Common myeloid progenitor, CD34-positive (primary cell): ENCODE results near the gene ZCWPW1.

Experiments
- CTCF ChIA-PET: fragments of 350-600 bp; sonication (Branson Sonifier 250); formaldehyde crosslinking; loops from one replicate; lab custom pipeline; 2021; ENCODE audit warnings: antibody characterized with exemption; lab: Charles Lee
- POLR2A ChIA-PET: fragments of 350-600 bp; sonication (Branson Sonifier 250); formaldehyde crosslinking; loops from one replicate; lab custom pipeline; 2021; ENCODE audit warnings: antibody characterized with exemption; lab: Charles Lee
- DNase-seq, 3 donors: peaks; one replicate each; pipeline versions ENCODE4 v3.0.0 to v3.0.0-alpha.2; 2013
- H3K27ac ChIP-seq, 2 experiments: 1 replicate in 1 of 2; 2 replicates in 1 of 2; pipeline ENCODE4 v1.7.0; 2013; ENCODE audit warnings: inconsistent platforms in 2 of 2, low read length in 2 of 2, mild to moderate bottlenecking in 2 of 2, low read depth in 1 of 2, moderate library complexity in 1 of 2; ENCODE audit not compliant: severe bottlenecking in 2 of 2, insufficient read depth in 1 of 2, poor library complexity in 1 of 2
- H3K27me3 ChIP-seq, 5 experiments: replicated peaks in 2 of 5; 1 replicate in 3 of 5; 2 replicates in 2 of 5; pipeline versions ENCODE4 v1.6.1 to v1.7.0; 2013; ENCODE audit warnings: low read length in 4 of 5, mild to moderate bottlenecking in 2 of 5, moderate library complexity in 2 of 5, inconsistent platforms in 1 of 5; ENCODE audit not compliant: insufficient read depth in 5 of 5, control insufficient read depth in 4 of 5
- H3K36me3 ChIP-seq, 4 experiments: 1 replicate in 2 of 4; 2 replicates in 2 of 4; pipeline versions ENCODE4 v1.6.1 to v1.7.0; 2013; ENCODE audit warnings: low read length in 3 of 4, control low read depth in 1 of 4, mild to moderate bottlenecking in 1 of 4; ENCODE audit not compliant: control insufficient read depth in 4 of 4, insufficient read depth in 4 of 4
- H3K4me1 ChIP-seq, 4 experiments: 1 replicate in 3 of 4; 2 replicates in 1 of 4; pipeline versions ENCODE4 v1.6.1 to v1.7.1; 2013; ENCODE audit warnings: low read length in 3 of 4, mild to moderate bottlenecking in 3 of 4, control low read depth in 1 of 4, inconsistent platforms in 1 of 4, moderate library complexity in 1 of 4; ENCODE audit not compliant: control insufficient read depth in 4 of 4, insufficient read depth in 4 of 4; ENCODE audit errors: control extremely low read depth in 1 of 4
- H3K4me3 ChIP-seq, 7 experiments: 1 replicate in 4 of 7; 2 replicates in 3 of 7; pipeline versions ENCODE4 v1.5.1 to v1.7.0; 2013; ENCODE audit warnings: mild to moderate bottlenecking in 7 of 7, low read length in 6 of 7, moderate library complexity in 6 of 7, inconsistent platforms in 2 of 7, low read depth in 2 of 7, control low read depth in 1 of 7; ENCODE audit not compliant: insufficient read depth in 4 of 7, control insufficient read depth in 1 of 7; ENCODE audit errors: extremely low read depth in 1 of 7
- H3K9me3 ChIP-seq, 5 experiments: 1 replicate in 4 of 5; 2 replicates in 1 of 5; pipeline versions ENCODE4 v1.6.1 to v1.7.1; 2013; ENCODE audit warnings: low read length in 4 of 5, mild to moderate bottlenecking in 2 of 5, inconsistent platforms in 1 of 5, low read depth in 1 of 5, moderate library complexity in 1 of 5; ENCODE audit not compliant: control insufficient read depth in 4 of 5, insufficient read depth in 2 of 5; ENCODE audit errors: control extremely low read depth in 1 of 5
- WGBS: methylation state at CpG from one replicate; pipeline ENCODE4 v1.1.5; 2013; ENCODE audit not compliant: insufficient coverage; 5-methylcytosine and 5-hydroxymethylcytosine counted together

ZCWPW1 gene

DNA sequence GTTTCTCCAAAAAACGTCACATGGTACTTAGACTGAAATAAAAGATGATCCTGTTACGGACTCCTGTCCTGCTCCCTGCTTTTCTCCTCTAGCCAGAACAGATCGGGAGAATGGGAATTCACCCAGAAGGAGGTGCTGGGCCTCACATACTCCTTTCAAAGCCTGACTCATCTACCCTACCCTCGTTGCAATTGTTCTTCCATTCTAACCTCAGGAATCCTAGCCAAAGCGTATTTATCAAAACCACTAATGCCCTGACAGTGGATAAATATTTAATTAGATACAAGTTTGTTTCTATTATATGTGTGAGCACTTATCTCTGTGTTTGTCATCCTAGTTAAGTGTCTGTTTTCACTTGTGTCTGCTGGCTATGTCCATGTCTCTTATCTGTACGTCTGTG, 21.7 kb downstream of the ZCWPW1 start:
- Histone ChIP-seq H3K9me3 (no peaks in the 10 kb centered on the region), H3K27ac (no peak overlapping the region), H3K27me3 (no peaks in the 10 kb centered on the region), H3K4me3 (no peak overlapping the region), H3K36me3 (no peaks in the 10 kb centered on the region), H3K4me1 (no peaks in the 10 kb centered on the region)
- CTCF ChIA-PET: interaction anchor here (1.2 to 4.9 kb wide), 19 partner anchors 8 to 60 kb away, joined by 3 to 28 read pairs (median 6); partner anchors contain the start of genes PILRA and PILRB
- POLR2A ChIA-PET: no interaction called here
- 42% methylated on average over 2 of the region's 6 CpGs for WGBS
- no peak for DNase-seq

DNA sequence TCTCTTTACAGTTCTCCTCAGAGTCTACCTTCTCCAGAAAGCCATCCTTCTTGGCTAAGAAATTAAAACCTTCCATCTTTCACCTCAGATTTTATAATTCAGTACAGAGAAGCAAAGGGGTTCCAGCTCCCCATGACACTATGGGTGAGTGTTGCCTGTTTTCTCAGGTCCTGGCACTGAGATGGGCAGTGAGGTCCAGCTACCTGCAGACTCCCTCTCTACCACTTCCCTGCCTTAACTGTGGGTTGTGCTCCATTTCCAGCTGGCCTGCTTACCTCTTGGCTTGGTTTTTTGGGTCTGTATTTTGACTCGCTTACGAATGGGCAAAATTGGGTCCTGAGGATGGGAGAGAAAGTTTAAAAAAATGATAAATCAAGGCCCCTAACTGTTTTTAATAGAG, 26.3 kb downstream of the ZCWPW1 start:
- Histone ChIP-seq H3K27ac (no peak overlapping the region), H3K9me3 (no peaks in the 10 kb centered on the region), H3K36me3 (no peaks in the 10 kb centered on the region), H3K27me3 (no peaks in the 10 kb centered on the region), H3K4me1 (peaks cover 0 to under 1% (median 0%) of the 10 kb centered on the region in 4 experiments), H3K4me3 (no peak overlapping the region)
- CTCF ChIA-PET: interaction anchor here (1.1 to 2.4 kb wide), 6 partner anchors 8 to 59 kb away, joined by 3 to 9 read pairs (median 4); no protein-coding TSS in a partner anchor
- DNase-seq: no peak
- POLR2A ChIA-PET: interaction anchor here (0.7 kb wide), 1 partner anchor 26 kb away, joined by 3 read pairs; the partner anchor contains the start of gene ZCWPW1
- 90% methylated on average over 2 of the region's 2 CpGs for WGBS

GRCh38 chr7:100401811-100402210, 26.7 kb downstream of the ZCWPW1 start:
- H3K27me3 ChIP-seq: no peaks in the 10 kb centered on the region
- POLR2A ChIA-PET: no interaction called here
- CTCF ChIA-PET: interaction anchor here (1.1 to 2.4 kb wide), 6 partner anchors 13 to 59 kb away, joined by 3 to 9 read pairs (median 6); no protein-coding TSS in a partner anchor

GRCh38 chr7:100400656-100401055, 27.8 kb downstream of the ZCWPW1 start:
- Histone ChIP-seq H3K27ac (no peak overlapping the region), H3K4me1 (peaks cover 0 to 4% (median 0%) of the 10 kb centered on the region in 4 experiments), H3K9me3 (no peaks in the 10 kb centered on the region), H3K4me3 (no peak overlapping the region), H3K36me3 (no peaks in the 10 kb centered on the region), H3K27me3 (no peaks in the 10 kb centered on the region)
- peak; percentile 15 to 36 (median 24) for DNase-seq
- CTCF ChIA-PET: interaction anchor here (0.6 to 2.4 kb wide), 5 partner anchors 14 to 108 kb away, joined by 3 to 9 read pairs (median 4); no protein-coding TSS in a partner anchor
- POLR2A ChIA-PET: interaction anchor here (0.5 kb wide), 1 partner anchor 46 kb away, joined by 5 read pairs; no protein-coding TSS in a partner anchor
- WGBS: 97% methylated on average over 4 of the region's 11 CpGs

More at GRCh38 chr7:100401811-100402210, 26.7 kb downstream of the ZCWPW1 start:
- WGBS: 92% methylated on average over 5 of the region's 5 CpGs
- Histone ChIP-seq H3K27ac (no peak overlapping the region), H3K4me1 (peaks cover 0 to 4% (median 0%) of the 10 kb centered on the region in 4 experiments), H3K4me3 (no peak overlapping the region), H3K9me3 (no peaks in the 10 kb centered on the region), H3K36me3 (no peaks in the 10 kb centered on the region)
- no peak for DNase-seq

DNA sequence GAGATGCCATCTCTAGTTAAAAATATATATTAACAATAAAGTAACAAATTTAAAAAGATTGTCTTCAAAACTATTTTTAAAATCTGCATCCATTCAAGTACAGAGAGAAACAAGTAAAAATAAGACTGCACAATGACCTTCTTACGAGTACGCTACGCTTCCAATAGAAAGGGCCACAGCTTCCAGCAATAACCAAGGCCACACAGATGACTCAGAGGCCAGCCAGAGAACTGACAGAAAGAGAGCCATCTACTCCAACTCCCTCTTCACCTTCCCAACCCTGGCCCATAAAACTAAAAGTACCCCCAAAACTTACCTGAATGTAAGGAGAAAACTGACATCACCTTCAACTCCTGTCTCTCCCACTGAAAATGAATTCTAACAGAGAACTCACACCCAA, 28.5 kb downstream of the ZCWPW1 start:
- Histone ChIP-seq H3K4me1 (peaks cover 0 to 4% (median 0%) of the 10 kb centered on the region in 4 experiments), H3K27ac (no peak overlapping the region), H3K27me3 (no peaks in the 10 kb centered on the region), H3K9me3 (no peaks in the 10 kb centered on the region), H3K4me3 (no peak overlapping the region), H3K36me3 (no peaks in the 10 kb centered on the region)
- 100% methylated on average over 3 of the region's 3 CpGs for WGBS
- ChIA-PET POLR2A (no interaction called here), CTCF (interaction anchor here (0.8 to 1.2 kb wide), 2 partner anchors 16 to 54 kb away, joined by 3 to 5 read pairs; no protein-coding TSS in a partner anchor)
- DNase-seq: no peak

DNA sequence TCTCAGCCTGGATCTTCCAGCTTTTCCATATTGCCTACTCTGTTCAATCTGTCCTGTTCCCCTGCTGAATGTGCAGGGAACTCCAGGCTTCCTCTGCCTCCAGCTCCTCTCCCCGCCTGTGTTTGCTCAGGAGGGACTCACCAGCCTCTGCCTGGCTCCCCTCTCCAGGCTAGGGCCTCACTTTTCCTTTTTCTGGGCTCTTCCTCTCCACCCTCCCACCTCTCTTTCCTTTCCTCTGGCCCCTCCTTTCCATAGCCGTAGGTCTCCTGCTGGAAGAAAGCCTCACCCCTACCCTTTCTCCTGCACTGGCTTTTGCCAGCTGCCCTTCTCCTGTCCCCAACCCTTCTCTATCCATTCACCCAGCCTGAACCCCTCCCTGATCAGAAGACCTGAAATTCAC, 30.3 kb downstream of the ZCWPW1 start:
- WGBS: 79% methylated on average over 2 of the region's 2 CpGs
- no peaks in the 10 kb centered on the region for H3K9me3 ChIP-seq
- H3K4me1 ChIP-seq: peaks cover 0 to 4% (median 0%) of the 10 kb centered on the region in 4 experiments
- ChIA-PET POLR2A (no interaction called here), CTCF (interaction anchor here (1.4 to 1.7 kb wide), 2 partner anchors 9 to 51 kb away, joined by 3 to 8 read pairs; no protein-coding TSS in a partner anchor)
- H3K4me3 ChIP-seq: no peak overlapping the region
- H3K27me3 ChIP-seq: no peaks in the 10 kb centered on the region
- no peaks in the 10 kb centered on the region for H3K36me3 ChIP-seq
- DNase-seq: no peak
- no peak overlapping the region for H3K27ac ChIP-seq

DNA sequence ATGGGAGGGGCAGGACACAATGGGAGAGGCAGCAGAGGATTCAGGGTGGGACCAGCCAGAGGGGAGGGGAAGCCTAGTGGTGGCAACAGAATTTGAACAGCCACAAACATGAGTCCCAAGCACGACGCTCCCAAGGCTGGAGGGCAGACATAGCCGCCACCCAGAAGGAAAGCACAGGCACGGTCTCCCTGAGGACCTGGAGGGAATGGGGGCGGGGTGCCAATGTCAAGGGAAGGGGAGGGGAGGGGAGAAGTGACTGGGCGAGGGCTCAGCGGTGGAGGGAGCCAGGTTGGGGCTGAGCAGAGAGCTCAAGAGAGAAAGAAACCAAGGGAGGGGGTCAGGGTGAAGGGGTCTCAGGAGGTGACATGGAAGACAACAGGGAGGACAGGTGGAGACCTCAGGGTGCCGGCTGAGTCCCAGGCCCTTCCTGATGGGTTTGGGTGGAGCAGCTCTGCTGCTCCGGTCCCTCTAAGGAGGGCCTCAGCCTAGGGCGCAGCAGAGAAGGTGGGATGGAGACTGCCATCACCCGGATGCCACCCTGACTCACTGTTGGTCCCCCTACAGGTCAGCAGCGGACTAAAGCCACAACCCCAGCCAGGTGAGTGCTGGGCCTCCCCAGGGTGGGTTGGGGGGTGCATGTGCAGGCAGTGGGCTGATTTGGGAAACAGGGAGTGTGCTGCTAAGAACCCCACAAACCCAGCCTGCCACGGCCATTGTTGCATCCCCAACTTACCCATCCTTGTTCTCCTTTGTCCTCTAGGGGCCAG, 31.0 kb downstream of the ZCWPW1 start:
- CTCF ChIA-PET: interaction anchor here (1.4 to 1.7 kb wide), 2 partner anchors 10 to 50 kb away, joined by 3 to 8 read pairs; no protein-coding TSS in a partner anchor
- peaks cover 0 to 4% (median 0%) of the 10 kb centered on the region in 4 experiments for H3K4me1 ChIP-seq
- WGBS: 97% methylated on average over 11 of the region's 13 CpGs
- no peaks in the 10 kb centered on the region for H3K9me3 ChIP-seq
- DNase-seq: no peak
- H3K27me3 ChIP-seq: no peaks in the 10 kb centered on the region
- POLR2A ChIA-PET: no interaction called here
- H3K36me3 ChIP-seq: no peaks in the 10 kb centered on the region
- H3K4me3 ChIP-seq: no peak overlapping the region
- no peak overlapping the region for H3K27ac ChIP-seq
